GM12878 (cell line): Measurements from ENCODE around the gene TNIP2. TPM values are rescaled to one million over a fixed set of nuclear protein-coding genes. Genes with fewer than 3 reads are reported as not detected.

Experiments
- ATAC-seq: fragments of 200-7000 bp; cut with Tn5 transposase; 3 replicates; pipeline ENCODE4 v1.9.1; 2020; ENCODE audit warnings: mild to moderate bottlenecking, moderate library complexity
- BruUV-seq: library from RNA; stranded (reverse); fragments of 400-500 nt; replicated peaks from 2 replicates; lab custom pipeline; 2021; lab: Mats Ljungman, UMichigan
- CTCF ChIA-PET: fragments of 300-600 bp; sonication (Branson Sonifier 250); formaldehyde crosslinking; extraction: SDS; loops from one replicate; lab custom pipeline; 2021; ENCODE audit warnings: inconsistent platforms; lab: Yijun Ruan, JAX
- POLR2A ChIA-PET: fragments of 350-600 bp; formaldehyde crosslinking; extraction: SDS; loops from one replicate; lab custom pipeline; 2021; ENCODE audit warnings: inconsistent platforms; lab: Charles Lee
- RAD21 ChIA-PET: fragments of 300-600 bp; sonication (Branson Sonifier 250); formaldehyde crosslinking; loops from one replicate; lab custom pipeline; 2023; ENCODE audit warnings: antibody characterized with exemption; ENCODE audit not compliant: unreplicated experiment; lab: Charles Lee
- SMC1A ChIA-PET: fragments of 300-600 bp; sonication (Branson Sonifier 250); formaldehyde crosslinking; loops from one replicate; lab custom pipeline; 2023; ENCODE audit not compliant: unreplicated experiment, uncharacterized antibody; lab: Charles Lee
- DNase-seq: peaks from one replicate; pipeline ENCODE4 v3.0.0-alpha.2; 2011; ENCODE audit warnings: low read depth, low spot score
- FAIRE-seq: peaks from 3 replicates; lab custom pipeline; 2011; peaks lifted over from hg19 to GRCh38; lab: Jason Lieb, UNC
- H2AFZ ChIP-seq: 2 replicates; pipeline ENCODE4 v1.6.0; 2011; ENCODE audit warnings: low read depth, low read length, control low read depth; ENCODE audit not compliant: control insufficient read depth
- H3K27ac ChIP-seq: 2 replicates; pipeline ENCODE4 v1.5.1; 2011; ENCODE audit warnings: control low read depth; ENCODE audit not compliant: control insufficient read depth, insufficient read depth
- H3K27me3 ChIP-seq, 2 experiments: replicated peaks in 1 of 2; 2 replicates each; pipeline versions ENCODE4 v1.6.0 to v1.6.1; 2011; ENCODE audit warnings: low read length in 1 of 2; ENCODE audit not compliant: control insufficient read depth in 2 of 2, insufficient read depth in 2 of 2
- H3K36me3 ChIP-seq, 2 experiments: 2 replicates each; pipeline ENCODE4 v1.5.1; 2011; ENCODE audit warnings: low read length in 1 of 2; ENCODE audit not compliant: control insufficient read depth in 2 of 2, insufficient read depth in 2 of 2
- H3K4me1 ChIP-seq: 2 replicates; pipeline ENCODE4 v1.6.1; 2011; ENCODE audit warnings: mild to moderate bottlenecking, low read length, moderate library complexity, mixed read lengths; ENCODE audit not compliant: control insufficient read depth, insufficient read depth
- H3K4me2 ChIP-seq: 2 replicates; pipeline ENCODE4 v1.6.0; 2011; ENCODE audit warnings: control low read depth; ENCODE audit not compliant: control insufficient read depth, insufficient read depth
- H3K4me3 ChIP-seq: fragments of 200-600 bp; sonication (generic); 2 replicates; pipeline ENCODE4 v1.5.1; 2016
- H3K79me2 ChIP-seq: 2 replicates; pipeline ENCODE4 v1.6.0; 2011; ENCODE audit warnings: low read length; ENCODE audit not compliant: control insufficient read depth, insufficient read depth
- H3K9ac ChIP-seq: 2 replicates; pipeline ENCODE4 v1.8.0; 2011; ENCODE audit warnings: low read length, control low read depth, mixed read lengths; ENCODE audit not compliant: control insufficient read depth, insufficient read depth
- H3K9me3 ChIP-seq: replicated peaks from 3 replicates; pipeline ENCODE4 v1.5.1; 2011; ENCODE audit warnings: mild to moderate bottlenecking, low read length; ENCODE audit not compliant: control insufficient read depth, insufficient read depth
- H4K20me1 ChIP-seq: 2 replicates; pipeline ENCODE4 v1.6.0; 2011; ENCODE audit not compliant: control insufficient read depth, insufficient read depth
- WGBS: methylation state at CpG from one replicate; pipeline ENCODE4 v1.1.6; 2016; ENCODE audit warnings: low lambda C conversion rate; ENCODE audit not compliant: insufficient replicate concordance, insufficient coverage; ENCODE audit errors: missing lambda C conversion rate; 5-methylcytosine and 5-hydroxymethylcytosine counted together
- in situ Hi-C: fragments of 300-500 bp; cut with MboI; formaldehyde crosslinking; loops from 9 replicates; pipeline ENCODE4 v1.14.3; 2018; ENCODE audit warnings: mixed read lengths
- intact Hi-C: fragments of 100-400 bp; cut with micrococcal nuclease; formaldehyde crosslinking; loops from one replicate; pipeline ENCODE4 v1.14.2; 2022; ENCODE audit not compliant: unreplicated experiment
- polyA plus RNA-seq, 11 experiments: library from polyadenylated mRNA; depleted of rRNA in 4 of 11; unstranded in 6 of 11; stranded (reverse) in 5 of 11; fragments of >200 nt; fragmentation: Nextera tagmentation in 4 of 11; fragmentation: Illumina TruSeq in 1 of 11; extraction: Ambion mirVana in 4 of 11; extraction: Trizol in 1 of 11; gene quantifications; 1 replicate in 1 of 11; 2 replicates in 10 of 11; pipeline versions ENCODE4 v1.2.1 to v1.2.3, GENCODE V29; 2011 to 2016; ENCODE audit warnings: inconsistent platforms in 2 of 11, missing spikeins in 2 of 11, low read depth in 1 of 11
- total RNA-seq, 4 experiments: library from RNA; depleted of rRNA in 3 of 4; stranded (reverse); fragments of >200 nt in 3 of 4; fragmentation: Illumina TruSeq in 1 of 4; extraction: Trizol in 1 of 4; gene quantifications; 2 replicates each; pipeline versions ENCODE4 v1.2.1 to v1.2.3, GENCODE V29; 2013 to 2021
- TF ChIP-seq, protein P1 (sequence below): fragments of 450-650 bp; IDR thresholded peaks from 2 replicates; pipeline ENCODE4 v1.6.1; 2017; ENCODE audit warnings: mild to moderate bottlenecking, moderate library complexity
- TF ChIP-seq, protein P2 (sequence below): IDR thresholded peaks from 2 replicates; pipeline ENCODE4 v1.6.1; 2012; ENCODE audit warnings: improper control_type of control experiment, low read depth, low read length; ENCODE audit not compliant: insufficient replicate concordance

The TNIP2 gene
- total and polyA plus RNA-seq, 10 of the 15 experiments (the other 5 are each of a cell fraction or from before 2014, with no cell fraction given), result 1.4 to 64.9 (median 45.5) TPM

DNA sequence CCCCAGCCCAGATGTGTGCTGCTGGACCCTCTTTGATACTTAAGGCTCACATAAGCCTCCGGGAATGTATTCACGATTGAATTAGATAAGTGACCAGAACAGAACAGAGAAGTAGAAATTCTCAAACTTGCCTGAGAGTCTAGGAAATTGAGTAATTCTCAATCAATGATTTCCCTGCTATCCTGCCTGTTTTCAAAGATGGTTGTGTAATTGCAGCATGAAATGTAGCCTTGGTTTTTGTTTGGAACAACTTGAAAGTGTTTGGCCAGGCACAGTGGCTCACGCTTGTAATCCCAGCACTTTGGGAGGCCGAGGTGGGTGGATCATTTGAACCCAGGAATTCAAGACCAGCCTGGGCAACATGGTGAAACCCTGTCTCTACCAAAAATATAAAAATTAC, 41.2 kb downstream of the TNIP2 start:
- TF ChIP-seq, protein P1, sequence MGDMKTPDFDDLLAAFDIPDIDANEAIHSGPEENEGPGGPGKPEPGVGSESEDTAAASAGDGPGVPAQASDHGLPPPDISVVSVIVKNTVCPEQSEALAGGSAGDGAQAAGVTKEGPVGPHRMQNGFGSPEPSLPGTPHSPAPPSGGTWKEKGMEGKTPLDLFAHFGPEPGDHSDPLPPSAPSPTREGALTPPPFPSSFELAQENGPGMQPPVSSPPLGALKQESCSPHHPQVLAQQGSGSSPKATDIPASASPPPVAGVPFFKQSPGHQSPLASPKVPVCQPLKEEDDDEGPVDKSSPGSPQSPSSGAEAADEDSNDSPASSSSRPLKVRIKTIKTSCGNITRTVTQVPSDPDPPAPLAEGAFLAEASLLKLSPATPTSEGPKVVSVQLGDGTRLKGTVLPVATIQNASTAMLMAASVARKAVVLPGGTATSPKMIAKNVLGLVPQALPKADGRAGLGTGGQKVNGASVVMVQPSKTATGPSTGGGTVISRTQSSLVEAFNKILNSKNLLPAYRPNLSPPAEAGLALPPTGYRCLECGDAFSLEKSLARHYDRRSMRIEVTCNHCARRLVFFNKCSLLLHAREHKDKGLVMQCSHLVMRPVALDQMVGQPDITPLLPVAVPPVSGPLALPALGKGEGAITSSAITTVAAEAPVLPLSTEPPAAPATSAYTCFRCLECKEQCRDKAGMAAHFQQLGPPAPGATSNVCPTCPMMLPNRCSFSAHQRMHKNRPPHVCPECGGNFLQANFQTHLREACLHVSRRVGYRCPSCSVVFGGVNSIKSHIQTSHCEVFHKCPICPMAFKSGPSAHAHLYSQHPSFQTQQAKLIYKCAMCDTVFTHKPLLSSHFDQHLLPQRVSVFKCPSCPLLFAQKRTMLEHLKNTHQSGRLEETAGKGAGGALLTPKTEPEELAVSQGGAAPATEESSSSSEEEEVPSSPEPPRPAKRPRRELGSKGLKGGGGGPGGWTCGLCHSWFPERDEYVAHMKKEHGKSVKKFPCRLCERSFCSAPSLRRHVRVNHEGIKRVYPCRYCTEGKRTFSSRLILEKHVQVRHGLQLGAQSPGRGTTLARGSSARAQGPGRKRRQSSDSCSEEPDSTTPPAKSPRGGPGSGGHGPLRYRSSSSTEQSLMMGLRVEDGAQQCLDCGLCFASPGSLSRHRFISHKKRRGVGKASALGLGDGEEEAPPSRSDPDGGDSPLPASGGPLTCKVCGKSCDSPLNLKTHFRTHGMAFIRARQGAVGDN, result peak; percentile 1; the same call in 1 of the 2 replicates
- TF ChIP-seq, protein P2, sequence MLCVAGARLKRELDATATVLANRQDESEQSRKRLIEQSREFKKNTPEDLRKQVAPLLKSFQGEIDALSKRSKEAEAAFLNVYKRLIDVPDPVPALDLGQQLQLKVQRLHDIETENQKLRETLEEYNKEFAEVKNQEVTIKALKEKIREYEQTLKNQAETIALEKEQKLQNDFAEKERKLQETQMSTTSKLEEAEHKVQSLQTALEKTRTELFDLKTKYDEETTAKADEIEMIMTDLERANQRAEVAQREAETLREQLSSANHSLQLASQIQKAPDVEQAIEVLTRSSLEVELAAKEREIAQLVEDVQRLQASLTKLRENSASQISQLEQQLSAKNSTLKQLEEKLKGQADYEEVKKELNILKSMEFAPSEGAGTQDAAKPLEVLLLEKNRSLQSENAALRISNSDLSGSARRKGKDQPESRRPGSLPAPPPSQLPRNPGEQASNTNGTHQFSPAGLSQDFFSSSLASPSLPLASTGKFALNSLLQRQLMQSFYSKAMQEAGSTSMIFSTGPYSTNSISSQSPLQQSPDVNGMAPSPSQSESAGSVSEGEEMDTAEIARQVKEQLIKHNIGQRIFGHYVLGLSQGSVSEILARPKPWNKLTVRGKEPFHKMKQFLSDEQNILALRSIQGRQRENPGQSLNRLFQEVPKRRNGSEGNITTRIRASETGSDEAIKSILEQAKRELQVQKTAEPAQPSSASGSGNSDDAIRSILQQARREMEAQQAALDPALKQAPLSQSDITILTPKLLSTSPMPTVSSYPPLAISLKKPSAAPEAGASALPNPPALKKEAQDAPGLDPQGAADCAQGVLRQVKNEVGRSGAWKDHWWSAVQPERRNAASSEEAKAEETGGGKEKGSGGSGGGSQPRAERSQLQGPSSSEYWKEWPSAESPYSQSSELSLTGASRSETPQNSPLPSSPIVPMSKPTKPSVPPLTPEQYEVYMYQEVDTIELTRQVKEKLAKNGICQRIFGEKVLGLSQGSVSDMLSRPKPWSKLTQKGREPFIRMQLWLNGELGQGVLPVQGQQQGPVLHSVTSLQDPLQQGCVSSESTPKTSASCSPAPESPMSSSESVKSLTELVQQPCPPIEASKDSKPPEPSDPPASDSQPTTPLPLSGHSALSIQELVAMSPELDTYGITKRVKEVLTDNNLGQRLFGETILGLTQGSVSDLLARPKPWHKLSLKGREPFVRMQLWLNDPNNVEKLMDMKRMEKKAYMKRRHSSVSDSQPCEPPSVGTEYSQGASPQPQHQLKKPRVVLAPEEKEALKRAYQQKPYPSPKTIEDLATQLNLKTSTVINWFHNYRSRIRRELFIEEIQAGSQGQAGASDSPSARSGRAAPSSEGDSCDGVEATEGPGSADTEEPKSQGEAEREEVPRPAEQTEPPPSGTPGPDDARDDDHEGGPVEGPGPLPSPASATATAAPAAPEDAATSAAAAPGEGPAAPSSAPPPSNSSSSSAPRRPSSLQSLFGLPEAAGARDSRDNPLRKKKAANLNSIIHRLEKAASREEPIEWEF, result no peak
- ChIA-PET CTCF (no interaction called here), RAD21 (no interaction called here), POLR2A (no interaction called here), SMC1A (no interaction called here)
- Histone ChIP-seq H3K4me3 (no peak overlapping the region), H2AFZ (no peak overlapping the region), H3K79me2 (no peaks in the 10 kb centered on the region; the same call in 1 of the 2 replicates), H3K27ac (no peak overlapping the region; the same call in 1 of the 2 replicates), H4K20me1 (no peaks in the 10 kb centered on the region), H3K27me3 (no peaks in the 10 kb centered on the region), H3K36me3 (peaks cover 2 to 14% of the 10 kb centered on the region in 2 experiments), H3K9ac (no peak overlapping the region), H3K9me3 (no peaks in the 10 kb centered on the region), H3K4me1 (peaks cover 20% of the 10 kb centered on the region), H3K4me2 (no peak overlapping the region)
- intact Hi-C loops, result loop anchor here (5.0 kb wide), 1 partner anchor 32 kb away; no protein-coding TSS in a partner anchor
- 100% methylated on average over 4 of the region's 4 CpGs for WGBS
- ATAC-seq (no peak), FAIRE-seq (no peak), DNase-seq (no peak)
- in situ Hi-C loops, result no loop called here
- no TSS peak for BruUV-seq
